IMR-90 (cell line): Measurements from ENCODE around the gene HSD17B7.
"Not testable (repeated sequence)": the region's sequence is repeated elsewhere in the genome, so short reads cannot be mapped to it uniquely, and the experiment has no call there.

ENCODE experiments used
- CEBPB ChIP-seq: IDR thresholded peaks from 2 replicates; pipeline ENCODE4 v1.6.1; 2012; ENCODE audit warnings: low read depth, low read length, improper control_type of control experiment
- CHD1 ChIP-seq: IDR thresholded peaks from 2 replicates; pipeline ENCODE4 v1.6.1; 2012; ENCODE audit warnings: low read depth, low read length, improper control_type of control experiment
- CTCF ChIP-seq: conservative IDR thresholded peaks from 2 replicates; pipeline ENCODE4 v1.5.1; 2012; ENCODE audit warnings: mild to moderate bottlenecking, low read depth, low read length, improper control_type of control experiment
- ELK1 ChIP-seq: fragments of 150-350 bp; IDR thresholded peaks from 2 replicates; pipeline ENCODE4 v1.6.1; 2016; ENCODE audit warnings: low read depth, mild to moderate bottlenecking, low read length, moderate library complexity, borderline replicate concordance
- FOS ChIP-seq: fragments of 150-350 bp; IDR thresholded peaks from 2 replicates; pipeline ENCODE4 v1.6.1; 2016; ENCODE audit warnings: low read depth, low read length
- MAFK ChIP-seq: IDR thresholded peaks from 2 replicates; pipeline ENCODE4 v1.6.1; 2012; ENCODE audit warnings: low read depth, low read length, improper control_type of control experiment
- POLR2A ChIP-seq: IDR thresholded peaks from 2 replicates; pipeline ENCODE4 v1.6.1; 2012; ENCODE audit warnings: mild to moderate bottlenecking, low read depth, low read length
- RCOR1 ChIP-seq: IDR thresholded peaks from 2 replicates; pipeline ENCODE4 v1.6.1; 2012; ENCODE audit warnings: mild to moderate bottlenecking, low read length, improper control_type of control experiment; ENCODE audit not compliant: insufficient replicate concordance
- RFX5 ChIP-seq: IDR thresholded peaks from 2 replicates; pipeline ENCODE4 v1.8.0; 2012; ENCODE audit warnings: low read depth, mild to moderate bottlenecking, low read length, moderate library complexity
- SMC3 ChIP-seq: fragments of 150-350 bp; IDR thresholded peaks from 2 replicates; pipeline ENCODE4 v1.6.1; 2016; ENCODE audit warnings: low read depth, mild to moderate bottlenecking, antibody characterized with exemption, low read length, moderate library complexity

- not testable (repeated sequence) for TF ChIP-seq POLR2A, CTCF, CEBPB, CHD1, RCOR1, SMC3, RFX5, ELK1, MAFK, FOS
Measured at GRCh38 chr1:162794284-162794683, 3.8 kb downstream of the HSD17B7 start.
